GM12864 (cell line): ENCODE measurements around the gene C20orf202.
A peak's percentile ranks its signal among the peaks of the same experiment; 100 is the strongest.
"Not testable (repeated sequence)": the region's sequence is repeated elsewhere in the genome, so short reads cannot be mapped to it uniquely, and the experiment has no call there.

Source experiments
- DNase-seq: peaks from one replicate; pipeline ENCODE4 v3.0.0-alpha.2; 2011; ENCODE audit warnings: low read depth
- H3K4me3 ChIP-seq: 2 replicates; pipeline ENCODE4 v1.5.1; 2011; ENCODE audit warnings: mild to moderate bottlenecking, low read depth, low read length, control low read depth
- CTCF ChIP-seq: IDR thresholded peaks from 2 replicates; pipeline ENCODE4 v1.5.1; 2011; ENCODE audit warnings: low read depth, mild to moderate bottlenecking, moderate library complexity, low read length, control low read depth, inconsistent platforms; ENCODE audit errors: missing control alignments

C20orf202 gene

GRCh38 chr20:1212023-1212422, 8.8 kb downstream of the C20orf202 start:
- no peak for DNase-seq
- no peak overlapping the region for H3K4me3 ChIP-seq
- no peak for TF ChIP-seq CTCF

GRCh38 chr20:1212607-1213396, 9.5 kb downstream of the C20orf202 start:
- H3K4me3 ChIP-seq: no peak overlapping the region
- peak; percentile 92 for TF ChIP-seq CTCF
- DNase-seq: peak; percentile 22

- no peak overlapping the region for H3K4me3 ChIP-seq
- TF ChIP-seq CTCF: no peak
- DNase-seq: no peak
These were observed 11.6 kb downstream of the C20orf202 start for GRCh38 chr20:1214838-1215261.

- no peak for DNase-seq
- TF ChIP-seq CTCF: no peak
- no peak overlapping the region for H3K4me3 ChIP-seq
These were observed 12.3 kb downstream of the C20orf202 start for GRCh38 chr20:1215386-1216170.

- not testable (repeated sequence) for H3K4me3 ChIP-seq, DNase-seq
These were observed 13.5 kb downstream of the C20orf202 start for GRCh38 chr20:1216527-1217427.

- not testable (repeated sequence) for H3K4me3 ChIP-seq, DNase-seq
These were observed 19.5 kb downstream of the C20orf202 start for GRCh38 chr20:1222750-1223149.

- no peak overlapping the region for H3K4me3 ChIP-seq
- TF ChIP-seq CTCF: no peak
- no peak for DNase-seq
These were observed 21.1 kb downstream of the C20orf202 start for GRCh38 chr20:1224205-1224890.
